DMS 273 (cell line): ENCODE data around the gene NOL3.
A peak's percentile ranks its signal among the peaks of the same experiment; 100 is the strongest.

ENCODE experiments used
- DNase-seq: peaks from one replicate; lab custom pipeline; 2025; ENCODE audit not compliant: unreplicated experiment; lab: John Stamatoyannopoulos, UW

Gene NOL3

GRCh38 chr16:67154578-67155294, 15.6 kb upstream of the NOL3 start:
- no peak for DNase-seq

- DNase-seq = peak; percentile 94
These were observed 14.8 kb upstream of the NOL3 start for GRCh38 chr16:67155295-67156142.

- no peak for DNase-seq
These were observed 14.0 kb upstream of the NOL3 start for GRCh38 chr16:67156143-67156844.

- no peak for DNase-seq
These were observed 13.1 kb upstream of the NOL3 start for GRCh38 chr16:67157106-67157748.

- DNase-seq = peak; percentile 71
These were observed 12.3 kb upstream of the NOL3 start for GRCh38 chr16:67157892-67158635.

- DNase-seq = peak; percentile 65
These were observed 11.4 kb upstream of the NOL3 start for GRCh38 chr16:67158637-67159600.

- DNase-seq = peak; percentile 63
These were observed 8.7 kb upstream of the NOL3 start for GRCh38 chr16:67161595-67162058.

- peak; percentile 84 for DNase-seq
These were observed 7.7 kb upstream of the NOL3 start for GRCh38 chr16:67162506-67163163.

GRCh38 chr16:67163164-67163998, 7.0 kb upstream of the NOL3 start:
- peak; percentile 88 for DNase-seq

- DNase-seq = peak; percentile 54
These were observed 6.3 kb upstream of the NOL3 start for GRCh38 chr16:67163999-67164558.

GRCh38 chr16:67164599-67165061, 5.7 kb upstream of the NOL3 start, which contains the start of gene HSF4:
Gene HSF4, plus strand, starts transcription at chr16:67164745. Its CDS starts 67 bp downstream, at chr16:67164812.
- peak; percentile 39 for DNase-seq

GRCh38 chr16:67165121-67166078, 4.9 kb upstream of the NOL3 start:
- DNase-seq = no peak

GRCh38 chr16:67166110-67166547, 4.2 kb upstream of the NOL3 start:
- DNase-seq = no peak

GRCh38 chr16:67166598-67167168, 3.7 kb upstream of the NOL3 start:
- DNase-seq = no peak

- DNase-seq = no peak
These were observed 2.8 kb upstream of the NOL3 start for GRCh38 chr16:67167588-67167987.

GRCh38 chr16:67169011-67169451, 1.3 kb upstream of the NOL3 start:
- no peak for DNase-seq
